Stimulated activated CD4-positive, alpha-beta T cell treated with anti-CD3 and anti-CD28 coated beads, TNF-alpha, amount 100 ng/mL, for 24 hours (primary cell): ENCODE results near the gene NCF2.

Experiments
- DNase-seq, 3 experiments: peaks; one replicate each; pipeline ENCODE4 v3.0.0-alpha.2; 2020; ENCODE audit warnings: low read depth in 3 of 3

Gene NCF2

GRCh38 chr1:183585038-183585437, 5.2 kb downstream of the NCF2 start:
- no peak for DNase-seq

- DNase-seq: no peak
Measured at GRCh38 chr1:183584147-183584546, 6.1 kb downstream of the NCF2 start.

DNA sequence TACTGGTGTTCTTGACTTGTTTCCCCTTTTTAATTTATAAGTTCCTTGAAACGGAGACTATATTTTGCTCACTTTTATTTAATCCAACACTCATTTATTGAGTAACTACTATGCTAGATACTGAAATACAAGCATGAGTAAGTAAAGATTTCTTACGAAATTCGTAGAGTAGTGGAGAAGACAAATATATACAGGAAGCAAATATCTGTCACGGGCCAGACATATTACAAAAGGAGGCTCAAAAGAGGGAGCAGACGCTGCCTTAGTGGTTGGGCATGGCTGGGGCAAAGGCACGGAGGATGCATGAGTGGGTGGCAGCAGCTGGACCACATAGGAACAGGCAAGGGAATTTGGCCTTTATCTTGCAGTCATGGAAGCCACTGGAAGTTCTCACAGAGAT, 6.8 kb downstream of the NCF2 start:
- DNase-seq: no peak

GRCh38 chr1:183582021-183582713, 8.1 kb downstream of the NCF2 start:
- DNase-seq: no peak

DNA sequence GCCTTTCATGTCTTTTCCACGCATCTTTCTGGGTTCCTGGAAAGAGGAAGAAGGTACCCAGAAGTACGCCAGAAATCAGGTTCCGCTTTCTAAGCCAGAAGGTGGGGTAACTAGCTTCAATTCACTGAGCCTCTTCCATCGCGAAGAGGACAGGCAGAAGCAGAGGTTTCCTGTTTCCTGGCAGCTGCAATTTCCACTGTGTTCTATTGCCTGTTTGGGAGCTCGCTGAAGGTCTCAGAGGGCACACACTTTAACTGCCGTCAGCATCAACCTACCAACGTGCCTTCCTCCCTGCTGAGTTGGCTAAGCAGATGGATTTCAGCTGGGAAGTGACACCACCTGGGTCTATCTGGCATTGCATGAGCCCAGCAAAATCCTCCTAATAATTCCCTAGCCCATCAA, 10.0 kb downstream of the NCF2 start:
- no peak for DNase-seq

DNA sequence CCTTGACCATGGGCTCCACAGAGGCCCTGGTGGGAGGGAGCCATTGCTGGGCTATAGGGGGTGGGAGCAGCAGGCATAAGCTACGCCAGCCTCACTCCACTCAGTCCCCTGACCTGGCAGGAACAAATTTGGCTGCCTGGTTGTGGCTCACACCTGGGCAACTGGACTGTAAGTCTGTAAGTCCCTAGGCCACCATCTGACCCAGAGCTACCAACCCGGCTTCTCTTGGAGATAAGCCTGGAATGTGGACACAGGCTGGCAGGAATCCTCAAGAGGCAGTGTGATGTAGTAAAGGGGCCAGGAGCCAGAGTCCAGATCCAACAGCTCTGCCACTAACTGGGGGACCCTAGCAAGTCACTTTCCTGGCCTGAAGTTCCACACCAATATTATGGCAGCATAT, 11.4 kb downstream of the NCF2 start:
- DNase-seq: no peak

DNA sequence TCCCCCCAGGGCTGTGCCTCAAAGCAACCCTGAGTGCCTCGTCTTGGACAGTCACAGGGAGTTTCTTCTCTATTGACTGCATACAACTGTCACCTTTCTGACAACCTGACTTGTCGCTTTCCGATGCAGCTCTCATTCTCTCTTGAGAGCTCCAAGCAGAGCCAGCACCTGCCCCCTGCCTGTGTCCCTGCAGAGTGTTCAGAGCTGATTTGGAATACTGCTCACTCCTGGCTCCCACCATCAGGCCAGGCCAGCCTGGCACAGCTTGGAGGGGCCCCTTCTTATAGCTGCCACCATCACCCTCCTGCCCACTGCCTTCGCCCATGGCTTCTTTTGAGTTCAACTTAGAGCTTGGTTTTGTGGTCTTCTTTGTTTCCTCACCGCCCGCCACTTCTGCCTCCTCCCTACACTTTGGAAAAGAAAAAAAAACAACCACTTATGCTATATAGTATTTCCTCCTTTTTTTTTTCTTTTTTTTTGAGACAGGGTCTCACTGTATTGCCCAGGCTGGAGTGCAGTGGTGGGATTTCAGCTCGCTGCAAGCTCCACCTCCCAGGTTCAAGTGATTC, 12.3 kb downstream of the NCF2 start:
- DNase-seq: no peak

GRCh38 chr1:183576537-183576936, 13.7 kb downstream of the NCF2 start:
- DNase-seq: no peak

- DNase-seq: no peak
Measured at GRCh38 chr1:183575606-183576005, 14.7 kb downstream of the NCF2 start.

DNA sequence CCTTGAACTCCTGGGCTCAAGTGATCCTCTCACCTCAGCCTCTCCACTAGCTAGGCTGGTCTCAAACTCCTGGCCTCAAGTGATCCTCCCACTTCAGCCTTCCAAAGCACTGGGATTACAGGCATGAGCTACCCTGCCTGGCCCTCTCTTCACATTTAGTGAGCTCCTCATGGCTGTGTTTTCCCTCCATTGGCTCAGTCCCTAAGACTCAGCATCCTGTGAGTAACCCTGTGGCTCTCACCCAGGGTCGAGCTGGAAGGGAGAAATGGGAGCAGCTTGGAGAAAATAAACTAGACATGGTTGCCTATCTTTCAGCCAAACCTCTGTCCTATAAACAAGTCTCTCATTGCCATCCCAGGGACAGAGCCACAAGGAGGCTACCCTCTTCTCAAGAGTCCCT, 17.5 kb downstream of the NCF2 start:
- DNase-seq: no peak

DNA sequence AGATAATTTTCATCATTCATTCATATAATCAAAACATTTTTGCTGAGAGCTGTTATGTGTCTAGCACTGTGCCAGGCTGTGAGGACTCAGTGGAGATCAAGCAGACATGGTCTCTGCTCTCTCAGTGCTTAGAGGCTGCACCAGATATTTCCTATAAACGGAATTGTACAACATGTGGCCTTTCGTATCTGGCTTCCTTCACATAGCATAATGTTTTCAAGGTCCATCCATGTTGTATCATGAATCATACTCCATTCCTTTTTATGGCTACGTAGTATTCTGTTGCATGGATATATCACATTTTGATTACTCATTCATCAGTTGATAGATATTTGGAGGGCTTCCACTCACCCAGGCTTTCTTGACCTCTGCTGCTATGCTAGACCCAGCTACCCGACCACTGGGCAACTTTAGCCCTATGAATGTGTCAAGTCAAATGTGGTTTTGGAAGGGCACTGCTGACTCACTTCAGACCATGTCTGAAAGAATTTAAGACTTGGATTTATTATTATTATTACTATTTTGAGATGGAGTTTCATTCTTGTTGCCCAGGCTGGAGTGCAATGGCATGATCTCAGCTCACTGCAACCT, 18.5 kb downstream of the NCF2 start:
- DNase-seq: no peak

DNA sequence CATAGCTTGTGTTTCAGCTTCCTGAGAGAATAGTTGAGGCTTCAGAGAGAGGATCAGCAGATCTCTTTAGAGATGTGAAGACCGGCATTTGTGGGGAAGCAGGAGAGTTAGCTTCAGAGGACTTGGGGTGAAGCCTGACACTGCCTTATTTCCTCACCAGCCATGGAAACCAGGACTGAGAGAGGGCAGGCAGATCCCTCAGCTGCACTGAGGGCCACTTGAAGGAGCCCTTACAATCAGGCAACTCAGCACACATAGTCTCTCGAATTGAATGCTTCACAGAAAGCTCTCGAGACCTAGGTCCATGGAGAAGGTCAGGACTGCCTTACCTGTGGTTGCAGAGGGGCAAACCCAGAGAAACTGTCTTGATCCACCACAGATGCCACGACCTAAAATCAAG, 19.8 kb downstream of the NCF2 start:
- DNase-seq: no peak

DNA sequence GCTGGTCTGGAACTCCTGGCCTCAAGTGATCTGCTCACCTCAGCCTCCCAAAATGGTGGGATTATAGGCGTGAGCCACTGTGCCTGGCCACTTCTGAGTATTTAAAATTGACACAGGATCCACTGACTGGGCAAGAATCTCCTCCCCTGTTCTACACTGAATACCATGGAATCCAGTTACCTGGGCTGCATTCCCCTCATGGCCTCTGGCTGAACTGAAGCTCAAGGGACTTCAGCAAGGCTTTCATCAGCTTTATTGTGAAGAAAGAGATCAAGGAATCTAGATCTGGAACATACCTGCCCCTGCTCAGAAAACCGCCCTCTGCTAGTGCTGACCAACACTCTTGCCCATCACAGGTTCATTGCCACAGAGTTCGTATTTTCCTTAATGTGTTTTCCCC, 20.5 kb downstream of the NCF2 start:
- DNase-seq: no peak

GRCh38 chr1:183569141-183569540, 21.1 kb downstream of the NCF2 start:
- no peak for DNase-seq

GRCh38 chr1:183568176-183569021, 21.9 kb downstream of the NCF2 start:
- no peak for DNase-seq

- no peak for DNase-seq
Measured at GRCh38 chr1:183567584-183567983, 22.7 kb downstream of the NCF2 start.

DNA sequence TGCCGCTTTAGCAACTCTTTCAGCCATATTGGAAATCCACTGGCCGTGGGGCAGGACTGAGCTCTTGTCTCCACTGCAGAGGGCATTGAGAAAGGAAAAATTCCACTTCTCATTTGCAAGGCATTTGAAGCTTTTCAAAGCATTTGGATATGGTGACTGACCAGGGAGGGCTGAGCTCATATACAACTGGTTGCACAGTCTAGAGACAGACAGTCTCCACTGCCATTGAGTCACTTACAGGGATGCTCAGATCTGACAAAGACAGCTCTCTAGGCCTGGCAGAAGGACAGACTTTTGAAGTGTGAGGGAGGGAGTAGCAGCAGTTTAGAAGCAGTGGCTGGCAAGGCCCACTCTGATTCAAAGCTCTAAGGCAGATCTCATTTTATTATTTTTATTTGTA, 24.2 kb downstream of the NCF2 start:
- no peak for DNase-seq

DNA sequence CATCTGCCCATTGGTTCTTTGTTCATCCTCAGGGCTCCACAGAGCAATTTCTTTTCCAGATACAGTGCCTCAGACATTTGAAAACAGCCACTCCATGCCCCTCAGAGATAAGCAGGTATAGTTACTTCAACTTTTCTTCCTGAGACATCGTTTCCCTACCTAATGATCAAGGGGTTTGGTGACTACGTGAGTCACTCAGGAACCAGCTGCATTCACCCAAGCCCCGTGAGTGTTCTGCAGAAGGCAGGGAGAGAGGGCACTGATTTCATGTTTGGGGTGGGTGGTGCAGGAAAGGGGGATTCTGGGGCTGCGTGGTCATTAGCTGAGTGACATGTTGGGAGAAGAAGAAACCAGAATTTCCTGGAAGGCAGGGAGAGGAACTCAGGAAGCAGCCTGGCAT, 25.0 kb downstream of the NCF2 start:
- DNase-seq: no peak

- DNase-seq: no peak
Measured at GRCh38 chr1:183562701-183563100, 27.6 kb downstream of the NCF2 start.

GRCh38 chr1:183559061-183559460, 31.2 kb downstream of the NCF2 start:
- no peak for DNase-seq

- DNase-seq: no peak
Measured at GRCh38 chr1:183554577-183554976, 35.7 kb downstream of the NCF2 start.

- no peak for DNase-seq
Measured at GRCh38 chr1:183553764-183554163, 36.5 kb downstream of the NCF2 start.

DNA sequence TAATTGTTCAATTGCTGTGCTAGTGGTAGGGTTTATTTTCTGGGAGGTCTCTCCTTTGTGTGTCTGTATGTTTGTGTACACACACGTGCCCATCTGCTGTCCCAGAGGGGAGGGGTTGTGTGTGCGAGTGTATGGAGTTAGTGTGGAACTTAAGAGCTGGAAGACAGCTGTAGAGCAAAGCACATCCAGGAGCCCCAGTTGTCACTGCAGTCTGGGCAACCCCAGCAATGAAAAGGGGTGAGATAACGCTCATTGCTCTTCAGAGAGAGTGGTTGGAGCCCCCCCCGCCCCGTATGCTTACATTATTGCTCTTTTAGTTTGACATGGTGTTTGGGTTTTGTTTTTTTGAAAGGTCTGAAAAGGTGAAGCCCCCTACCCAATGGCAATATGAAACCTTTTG, 36.9 kb downstream of the NCF2 start:
- DNase-seq: no peak
